ENCODE data around the gene MIGA1. TPM values are rescaled to one million over a fixed set of nuclear protein-coding genes. Genes with fewer than 3 reads are reported as not detected.

Gene MIGA1
- total and polyA plus RNA-seq, 9 of the 15 experiments (the other 6 are each of a cell fraction or from before 2014, with no cell fraction given), result 1.6 to 5.1 (median 2.9) TPM

DNA sequence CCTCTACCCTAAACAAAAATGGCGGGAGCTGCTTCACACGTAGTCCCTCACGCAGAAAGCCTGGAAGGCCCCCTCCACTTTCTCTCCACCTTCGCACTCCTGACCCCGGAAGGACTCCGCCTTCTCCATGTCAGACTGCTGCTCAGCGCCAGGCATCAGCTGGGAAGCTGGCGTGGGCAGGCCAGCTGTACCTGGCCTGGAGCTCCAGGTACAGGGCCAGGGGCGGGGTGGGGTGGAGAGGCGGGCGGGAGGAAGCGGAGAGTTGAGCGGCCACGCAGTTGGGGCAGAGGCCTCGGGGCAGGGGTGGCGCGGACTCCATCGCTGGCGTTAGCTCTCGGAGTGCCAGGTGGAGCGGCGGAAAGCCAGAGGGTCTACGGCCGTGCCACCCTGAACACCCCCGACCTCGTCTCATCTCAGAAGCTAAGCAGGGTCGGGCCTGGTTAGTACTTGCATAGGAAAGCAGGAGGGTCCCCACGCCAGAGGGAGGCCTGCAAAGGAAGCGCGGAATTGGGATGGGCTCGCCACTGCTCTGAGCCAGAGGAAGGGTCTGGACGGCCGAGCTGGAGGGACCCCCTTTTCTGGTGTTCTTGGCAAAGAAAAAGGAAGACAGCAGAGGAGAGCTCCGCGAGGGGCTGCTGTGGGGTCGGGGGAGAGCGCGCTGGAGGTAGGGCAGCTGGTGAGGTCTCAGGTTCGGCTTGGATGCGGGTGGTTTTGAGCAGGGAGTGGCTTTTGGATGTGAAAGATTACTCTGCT is at the start of gene MIGA1 (continued):
- TF ChIP-seq, protein P1, sequence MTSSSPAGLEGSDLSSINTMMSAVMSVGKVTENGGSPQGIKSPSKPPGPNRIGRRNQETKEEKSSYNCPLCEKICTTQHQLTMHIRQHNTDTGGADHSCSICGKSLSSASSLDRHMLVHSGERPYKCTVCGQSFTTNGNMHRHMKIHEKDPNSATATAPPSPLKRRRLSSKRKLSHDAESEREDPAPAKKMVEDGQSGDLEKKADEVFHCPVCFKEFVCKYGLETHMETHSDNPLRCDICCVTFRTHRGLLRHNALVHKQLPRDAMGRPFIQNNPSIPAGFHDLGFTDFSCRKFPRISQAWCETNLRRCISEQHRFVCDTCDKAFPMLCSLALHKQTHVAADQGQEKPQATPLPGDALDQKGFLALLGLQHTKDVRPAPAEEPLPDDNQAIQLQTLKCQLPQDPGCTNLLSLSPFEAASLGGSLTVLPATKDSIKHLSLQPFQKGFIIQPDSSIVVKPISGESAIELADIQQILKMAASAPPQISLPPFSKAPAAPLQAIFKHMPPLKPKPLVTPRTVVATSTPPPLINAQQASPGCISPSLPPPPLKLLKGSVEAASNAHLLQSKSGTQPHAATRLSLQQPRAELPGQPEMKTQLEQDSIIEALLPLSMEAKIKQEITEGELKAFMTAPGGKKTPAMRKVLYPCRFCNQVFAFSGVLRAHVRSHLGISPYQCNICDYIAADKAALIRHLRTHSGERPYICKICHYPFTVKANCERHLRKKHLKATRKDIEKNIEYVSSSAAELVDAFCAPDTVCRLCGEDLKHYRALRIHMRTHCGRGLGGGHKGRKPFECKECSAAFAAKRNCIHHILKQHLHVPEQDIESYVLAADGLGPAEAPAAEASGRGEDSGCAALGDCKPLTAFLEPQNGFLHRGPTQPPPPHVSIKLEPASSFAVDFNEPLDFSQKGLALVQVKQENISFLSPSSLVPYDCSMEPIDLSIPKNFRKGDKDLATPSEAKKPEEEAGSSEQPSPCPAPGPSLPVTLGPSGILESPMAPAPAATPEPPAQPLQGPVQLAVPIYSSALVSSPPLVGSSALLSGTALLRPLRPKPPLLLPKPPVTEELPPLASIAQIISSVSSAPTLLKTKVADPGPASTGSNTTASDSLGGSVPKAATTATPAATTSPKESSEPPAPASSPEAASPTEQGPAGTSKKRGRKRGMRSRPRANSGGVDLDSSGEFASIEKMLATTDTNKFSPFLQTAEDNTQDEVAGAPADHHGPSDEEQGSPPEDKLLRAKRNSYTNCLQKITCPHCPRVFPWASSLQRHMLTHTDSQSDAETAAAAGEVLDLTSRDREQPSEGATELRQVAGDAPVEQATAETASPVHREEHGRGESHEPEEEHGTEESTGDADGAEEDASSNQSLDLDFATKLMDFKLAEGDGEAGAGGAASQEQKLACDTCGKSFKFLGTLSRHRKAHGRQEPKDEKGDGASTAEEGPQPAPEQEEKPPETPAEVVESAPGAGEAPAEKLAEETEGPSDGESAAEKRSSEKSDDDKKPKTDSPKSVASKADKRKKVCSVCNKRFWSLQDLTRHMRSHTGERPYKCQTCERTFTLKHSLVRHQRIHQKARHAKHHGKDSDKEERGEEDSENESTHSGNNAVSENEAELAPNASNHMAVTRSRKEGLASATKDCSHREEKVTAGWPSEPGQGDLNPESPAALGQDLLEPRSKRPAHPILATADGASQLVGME (CRISPR knock-in tag; IDR thresholded peaks at IDR 0.05), result 0 out of 2 replicates have a peak, but pooled peaks have one; percentile 36
- peak; percentile 24; the same call in 1 of the 2 replicates for TF ChIP-seq ESRRA (IDR thresholded peaks at IDR 0.05; ENCODE audit: borderline replicate concordance, low read depth)
- TF ChIP-seq EP400 (IDR thresholded peaks at IDR 0.05), result peak; percentile 48; the same call in 1 of the 2 replicates
- TF ChIP-seq ZNF830 (CRISPR knock-in tag; IDR thresholded peaks at IDR 0.05), result no peak
- TF ChIP-seq, protein P2, sequence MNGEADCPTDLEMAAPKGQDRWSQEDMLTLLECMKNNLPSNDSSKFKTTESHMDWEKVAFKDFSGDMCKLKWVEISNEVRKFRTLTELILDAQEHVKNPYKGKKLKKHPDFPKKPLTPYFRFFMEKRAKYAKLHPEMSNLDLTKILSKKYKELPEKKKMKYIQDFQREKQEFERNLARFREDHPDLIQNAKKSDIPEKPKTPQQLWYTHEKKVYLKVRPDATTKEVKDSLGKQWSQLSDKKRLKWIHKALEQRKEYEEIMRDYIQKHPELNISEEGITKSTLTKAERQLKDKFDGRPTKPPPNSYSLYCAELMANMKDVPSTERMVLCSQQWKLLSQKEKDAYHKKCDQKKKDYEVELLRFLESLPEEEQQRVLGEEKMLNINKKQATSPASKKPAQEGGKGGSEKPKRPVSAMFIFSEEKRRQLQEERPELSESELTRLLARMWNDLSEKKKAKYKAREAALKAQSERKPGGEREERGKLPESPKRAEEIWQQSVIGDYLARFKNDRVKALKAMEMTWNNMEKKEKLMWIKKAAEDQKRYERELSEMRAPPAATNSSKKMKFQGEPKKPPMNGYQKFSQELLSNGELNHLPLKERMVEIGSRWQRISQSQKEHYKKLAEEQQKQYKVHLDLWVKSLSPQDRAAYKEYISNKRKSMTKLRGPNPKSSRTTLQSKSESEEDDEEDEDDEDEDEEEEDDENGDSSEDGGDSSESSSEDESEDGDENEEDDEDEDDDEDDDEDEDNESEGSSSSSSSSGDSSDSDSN (IDR thresholded peaks at IDR 0.05; ENCODE audit: borderline replicate concordance in 1 of 2, low read depth in 2 of 2, low read length in 2 of 2), result 0 out of 4 replicates have a peak, but pooled peaks of 1 of the 2 experiments have one; percentile 61
- peak; percentile 63 for TF ChIP-seq RBFOX2 (IDR thresholded peaks at IDR 0.05; ENCODE audit: low read depth, low read length)
- TF ChIP-seq FOXJ2 (tag; IDR thresholded peaks at IDR 0.05), result no peak
- no peak for TF ChIP-seq ZBED1 (IDR thresholded peaks at IDR 0.05)
- TF ChIP-seq, protein P3, sequence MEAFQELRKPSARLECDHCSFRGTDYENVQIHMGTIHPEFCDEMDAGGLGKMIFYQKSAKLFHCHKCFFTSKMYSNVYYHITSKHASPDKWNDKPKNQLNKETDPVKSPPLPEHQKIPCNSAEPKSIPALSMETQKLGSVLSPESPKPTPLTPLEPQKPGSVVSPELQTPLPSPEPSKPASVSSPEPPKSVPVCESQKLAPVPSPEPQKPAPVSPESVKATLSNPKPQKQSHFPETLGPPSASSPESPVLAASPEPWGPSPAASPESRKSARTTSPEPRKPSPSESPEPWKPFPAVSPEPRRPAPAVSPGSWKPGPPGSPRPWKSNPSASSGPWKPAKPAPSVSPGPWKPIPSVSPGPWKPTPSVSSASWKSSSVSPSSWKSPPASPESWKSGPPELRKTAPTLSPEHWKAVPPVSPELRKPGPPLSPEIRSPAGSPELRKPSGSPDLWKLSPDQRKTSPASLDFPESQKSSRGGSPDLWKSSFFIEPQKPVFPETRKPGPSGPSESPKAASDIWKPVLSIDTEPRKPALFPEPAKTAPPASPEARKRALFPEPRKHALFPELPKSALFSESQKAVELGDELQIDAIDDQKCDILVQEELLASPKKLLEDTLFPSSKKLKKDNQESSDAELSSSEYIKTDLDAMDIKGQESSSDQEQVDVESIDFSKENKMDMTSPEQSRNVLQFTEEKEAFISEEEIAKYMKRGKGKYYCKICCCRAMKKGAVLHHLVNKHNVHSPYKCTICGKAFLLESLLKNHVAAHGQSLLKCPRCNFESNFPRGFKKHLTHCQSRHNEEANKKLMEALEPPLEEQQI (IDR thresholded peaks at IDR 0.05), result no peak
- TF ChIP-seq, protein P4, sequence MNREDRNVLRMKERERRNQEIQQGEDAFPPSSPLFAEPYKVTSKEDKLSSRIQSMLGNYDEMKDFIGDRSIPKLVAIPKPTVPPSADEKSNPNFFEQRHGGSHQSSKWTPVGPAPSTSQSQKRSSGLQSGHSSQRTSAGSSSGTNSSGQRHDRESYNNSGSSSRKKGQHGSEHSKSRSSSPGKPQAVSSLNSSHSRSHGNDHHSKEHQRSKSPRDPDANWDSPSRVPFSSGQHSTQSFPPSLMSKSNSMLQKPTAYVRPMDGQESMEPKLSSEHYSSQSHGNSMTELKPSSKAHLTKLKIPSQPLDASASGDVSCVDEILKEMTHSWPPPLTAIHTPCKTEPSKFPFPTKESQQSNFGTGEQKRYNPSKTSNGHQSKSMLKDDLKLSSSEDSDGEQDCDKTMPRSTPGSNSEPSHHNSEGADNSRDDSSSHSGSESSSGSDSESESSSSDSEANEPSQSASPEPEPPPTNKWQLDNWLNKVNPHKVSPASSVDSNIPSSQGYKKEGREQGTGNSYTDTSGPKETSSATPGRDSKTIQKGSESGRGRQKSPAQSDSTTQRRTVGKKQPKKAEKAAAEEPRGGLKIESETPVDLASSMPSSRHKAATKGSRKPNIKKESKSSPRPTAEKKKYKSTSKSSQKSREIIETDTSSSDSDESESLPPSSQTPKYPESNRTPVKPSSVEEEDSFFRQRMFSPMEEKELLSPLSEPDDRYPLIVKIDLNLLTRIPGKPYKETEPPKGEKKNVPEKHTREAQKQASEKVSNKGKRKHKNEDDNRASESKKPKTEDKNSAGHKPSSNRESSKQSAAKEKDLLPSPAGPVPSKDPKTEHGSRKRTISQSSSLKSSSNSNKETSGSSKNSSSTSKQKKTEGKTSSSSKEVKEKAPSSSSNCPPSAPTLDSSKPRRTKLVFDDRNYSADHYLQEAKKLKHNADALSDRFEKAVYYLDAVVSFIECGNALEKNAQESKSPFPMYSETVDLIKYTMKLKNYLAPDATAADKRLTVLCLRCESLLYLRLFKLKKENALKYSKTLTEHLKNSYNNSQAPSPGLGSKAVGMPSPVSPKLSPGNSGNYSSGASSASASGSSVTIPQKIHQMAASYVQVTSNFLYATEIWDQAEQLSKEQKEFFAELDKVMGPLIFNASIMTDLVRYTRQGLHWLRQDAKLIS (CRISPR knock-in tag; IDR thresholded peaks at IDR 0.05), result 0 out of 2 replicates have a peak, but pooled peaks have one; percentile 40
- peak in 1 of 2 experiments; percentile 31; a peak in 2 of 4 replicates for TF ChIP-seq FOXK2 (conservative IDR thresholded peaks at IDR 0.05 in 1 of 2, IDR thresholded peaks at IDR 0.05 in 1 of 2; ENCODE audit: low read depth in 2 of 2)

All from K562 (cell line).